Aorta (tissue), 5 donors: Measurements from ENCODE around the gene ADAMTS13. TPM values are rescaled to one million over a fixed set of nuclear protein-coding genes. Genes with fewer than 3 reads are reported as not detected.

ENCODE experiments used
- ATAC-seq: fragments of 200-7000 bp; cut with Tn5 transposase; one replicate; pipeline ENCODE4 v1.9.1; 2022; ENCODE audit warnings: moderate library complexity; ENCODE audit not compliant: low FRiP score
- DNase-seq, 2 donors: peaks; one replicate each; pipeline ENCODE4 v3.0.0-alpha.2; 2020
- H3K27ac ChIP-seq, 2 donors: one replicate each; pipeline ENCODE4 v1.5.1; 2013; ENCODE audit warnings: low read length in 2 of 2, mild to moderate bottlenecking in 2 of 2, moderate library complexity in 2 of 2, control low read depth in 1 of 2, inconsistent platforms in 1 of 2, low read depth in 1 of 2
- H3K27me3 ChIP-seq, 2 donors: one replicate each; pipeline ENCODE4 v1.6.1; 2013; ENCODE audit warnings: control low read depth in 1 of 2, low read length in 1 of 2, mild to moderate bottlenecking in 1 of 2, moderate library complexity in 1 of 2; ENCODE audit not compliant: insufficient read depth in 2 of 2, control insufficient read depth in 1 of 2
- H3K36me3 ChIP-seq, 2 donors: one replicate each; pipeline ENCODE4 v1.6.1; 2013; ENCODE audit warnings: control low read depth in 1 of 2, low read length in 1 of 2, mild to moderate bottlenecking in 1 of 2; ENCODE audit not compliant: insufficient read depth in 2 of 2, control insufficient read depth in 1 of 2
- H3K4me1 ChIP-seq, 2 donors: one replicate each; pipeline ENCODE4 v1.6.1; 2013; ENCODE audit warnings: low read length in 2 of 2, control low read depth in 1 of 2, mild to moderate bottlenecking in 1 of 2, moderate library complexity in 1 of 2; ENCODE audit not compliant: insufficient read depth in 2 of 2, control insufficient read depth in 1 of 2
- H3K4me3 ChIP-seq, 2 donors: one replicate each; pipeline ENCODE4 v1.5.1; 2013; ENCODE audit warnings: low read length in 2 of 2, control low read depth in 1 of 2, mild to moderate bottlenecking in 1 of 2
- H3K9me3 ChIP-seq: one replicate; pipeline ENCODE4 v1.6.1; 2013; ENCODE audit warnings: mild to moderate bottlenecking, low read length; ENCODE audit not compliant: control insufficient read depth
- WGBS, 2 donors: extraction: QIAGEN DNeasy Blood & Tissue Kit; methylation state at CpG; one replicate each; pipeline ENCODE4 v1.1.7; 2013; 5-methylcytosine and 5-hydroxymethylcytosine counted together
- intact Hi-C, 2 donors: fragments of 100-400 bp; cut with DNase I; formaldehyde crosslinking; loops; one replicate each; pipeline versions ENCODE4 v1.14.2 to v1.15.0; 2022
- polyA plus RNA-seq, 2 donors: library from polyadenylated mRNA; stranded (reverse); fragments of 200-250 nt; gene quantifications; one replicate each; pipeline ENCODE4 v1.2.3, GENCODE V29; 2013
- total RNA-seq, 2 donors: library from RNA; stranded (reverse); fragmentation: NEBNext Ultra II Directional; extraction: Animal tissue kit (Norgen Biotek cat#: 25700); gene quantifications; one replicate each; pipeline ENCODE4 v1.2.1, GENCODE V29; 2021
- donor health status: healthy with polysubstance abuse.
- donor health status: Bipolar disorder and iron deficiency.
- donor health status: DM: no; HTN: no; CAD: no.
- donor health status: DM: no; HTN: no; CAD: no.
- donor health status: DM: yes; HTN: yes; CAD: no.

ADAMTS13 gene
- total and polyA plus RNA-seq, 4 donors: 1.3 to 11.9 (median 2.8) TPM

GRCh38 chr9:133397895-133398294, 24.3 kb upstream of the ADAMTS13 start:
- Histone ChIP-seq H3K4me3 (no peak overlapping the region), H3K27me3 (no peaks in the 10 kb centered on the region), H3K9me3 (no peaks in the 10 kb centered on the region), H3K36me3 (no peaks in the 10 kb centered on the region), H3K4me1 (no peaks in the 10 kb centered on the region), H3K27ac (no peak overlapping the region)
- no peak for DNase-seq
- 65 to 73% methylated on average over 9 of the region's 9 CpGs for WGBS, 2 donors
- no peak for ATAC-seq
- intact Hi-C loops: no loop called here

DNA sequence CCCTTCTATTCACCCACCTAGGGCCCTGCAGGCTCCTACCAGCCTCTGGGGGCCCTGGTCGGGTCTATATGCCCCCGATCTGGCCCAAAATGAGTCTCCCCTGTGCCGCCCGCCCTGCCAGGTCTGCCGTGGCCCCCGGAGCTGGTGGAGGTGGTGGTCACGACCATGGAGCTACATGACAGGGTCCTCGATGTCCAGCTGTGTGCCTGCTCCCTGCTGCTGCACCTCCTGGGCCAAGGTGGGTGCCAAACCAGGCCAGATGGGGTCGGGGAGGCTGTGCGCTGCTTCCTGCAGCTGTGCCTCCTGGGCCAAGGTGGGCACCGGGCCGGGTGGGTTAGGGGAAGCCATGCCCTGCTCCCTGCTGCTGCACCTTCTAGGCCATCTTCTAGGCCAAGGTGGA, 21.9 kb upstream of the ADAMTS13 start:
- no peaks in the 10 kb centered on the region for H3K9me3 ChIP-seq
- ATAC-seq: no peak
- intact Hi-C loops: no loop called here
- no peaks in the 10 kb centered on the region for H3K27me3 ChIP-seq
- no peaks in the 10 kb centered on the region for H3K36me3 ChIP-seq
- no peaks in the 10 kb centered on the region for H3K4me1 ChIP-seq
- no peak overlapping the region for H3K27ac ChIP-seq
- WGBS, 2 donors: 88 to 90% methylated on average over 12 of the region's 12 CpGs
- no peak overlapping the region for H3K4me3 ChIP-seq
- DNase-seq: no peak

DNA sequence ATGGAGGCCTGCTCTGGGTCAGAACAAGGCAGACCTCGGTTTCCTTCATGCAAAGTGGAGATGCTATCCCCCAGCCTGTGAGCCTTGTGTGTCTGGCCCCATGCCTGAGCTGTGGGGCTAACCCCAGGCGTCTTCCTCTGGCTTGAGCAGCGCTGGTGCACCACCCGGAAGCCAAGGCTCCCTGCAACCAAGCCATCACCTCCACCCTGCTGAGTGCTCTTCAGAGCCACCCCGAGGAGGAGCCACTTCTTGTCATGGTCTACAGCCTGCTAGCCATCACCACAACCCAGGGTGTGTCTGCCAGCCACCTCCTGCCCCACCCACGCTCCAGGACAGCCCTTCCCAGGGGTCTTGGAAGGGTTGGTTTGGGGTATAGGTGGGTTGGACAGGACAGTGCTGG, 20.6 kb upstream of the ADAMTS13 start:
- H3K4me3 ChIP-seq: no peak overlapping the region
- H3K27me3 ChIP-seq: no peaks in the 10 kb centered on the region
- H3K4me1 ChIP-seq: no peaks in the 10 kb centered on the region
- 82 to 90% methylated on average over 6 of the region's 6 CpGs for WGBS, 2 donors
- DNase-seq: no peak
- H3K36me3 ChIP-seq: no peaks in the 10 kb centered on the region
- no peaks in the 10 kb centered on the region for H3K9me3 ChIP-seq
- intact Hi-C loops: no loop called here
- no peak overlapping the region for H3K27ac ChIP-seq
- no peak for ATAC-seq

GRCh38 chr9:133402689-133403088, 19.5 kb upstream of the ADAMTS13 start:
- intact Hi-C loops: no loop called here
- Histone ChIP-seq H3K4me1 (no peaks in the 10 kb centered on the region), H3K4me3 (no peak overlapping the region), H3K27ac (no peak overlapping the region), H3K27me3 (no peaks in the 10 kb centered on the region), H3K36me3 (peaks cover 0 to 1% of the 10 kb centered on the region in 2 donors), H3K9me3 (no peaks in the 10 kb centered on the region)
- WGBS, 2 donors: 69 to 74% methylated on average over 7 of the region's 7 CpGs
- DNase-seq (no peak), ATAC-seq (no peak)

- 74 to 79% methylated on average over 15 to 16 of the region's 16 CpGs for WGBS, 2 donors
These were observed 18.3 kb upstream of the ADAMTS13 start for GRCh38 chr9:133403766-133404453.

GRCh38 chr9:133404454-133405002, 17.6 kb upstream of the ADAMTS13 start:
- WGBS, 2 donors: 84 to 85% methylated on average over 12 of the region's 12 CpGs
- Histone ChIP-seq H3K27ac (no peak overlapping the region), H3K27me3 (no peaks in the 10 kb centered on the region), H3K9me3 (no peaks in the 10 kb centered on the region), H3K4me1 (no peaks in the 10 kb centered on the region), H3K36me3 (peaks cover 0 to 2% of the 10 kb centered on the region in 2 donors), H3K4me3 (no peak overlapping the region)
- intact Hi-C loops: no loop called here
- ATAC-seq (no peak), DNase-seq (no peak)

More at GRCh38 chr9:133403766-133404453, 18.3 kb upstream of the ADAMTS13 start:
- Histone ChIP-seq H3K36me3 (peaks cover 0 to 2% of the 10 kb centered on the region in 2 donors), H3K27me3 (no peaks in the 10 kb centered on the region), H3K4me1 (no peaks in the 10 kb centered on the region), H3K9me3 (no peaks in the 10 kb centered on the region), H3K4me3 (no peak overlapping the region), H3K27ac (no peak overlapping the region)
- no peak for ATAC-seq
- intact Hi-C loops: no loop called here
- no peak for DNase-seq

DNA sequence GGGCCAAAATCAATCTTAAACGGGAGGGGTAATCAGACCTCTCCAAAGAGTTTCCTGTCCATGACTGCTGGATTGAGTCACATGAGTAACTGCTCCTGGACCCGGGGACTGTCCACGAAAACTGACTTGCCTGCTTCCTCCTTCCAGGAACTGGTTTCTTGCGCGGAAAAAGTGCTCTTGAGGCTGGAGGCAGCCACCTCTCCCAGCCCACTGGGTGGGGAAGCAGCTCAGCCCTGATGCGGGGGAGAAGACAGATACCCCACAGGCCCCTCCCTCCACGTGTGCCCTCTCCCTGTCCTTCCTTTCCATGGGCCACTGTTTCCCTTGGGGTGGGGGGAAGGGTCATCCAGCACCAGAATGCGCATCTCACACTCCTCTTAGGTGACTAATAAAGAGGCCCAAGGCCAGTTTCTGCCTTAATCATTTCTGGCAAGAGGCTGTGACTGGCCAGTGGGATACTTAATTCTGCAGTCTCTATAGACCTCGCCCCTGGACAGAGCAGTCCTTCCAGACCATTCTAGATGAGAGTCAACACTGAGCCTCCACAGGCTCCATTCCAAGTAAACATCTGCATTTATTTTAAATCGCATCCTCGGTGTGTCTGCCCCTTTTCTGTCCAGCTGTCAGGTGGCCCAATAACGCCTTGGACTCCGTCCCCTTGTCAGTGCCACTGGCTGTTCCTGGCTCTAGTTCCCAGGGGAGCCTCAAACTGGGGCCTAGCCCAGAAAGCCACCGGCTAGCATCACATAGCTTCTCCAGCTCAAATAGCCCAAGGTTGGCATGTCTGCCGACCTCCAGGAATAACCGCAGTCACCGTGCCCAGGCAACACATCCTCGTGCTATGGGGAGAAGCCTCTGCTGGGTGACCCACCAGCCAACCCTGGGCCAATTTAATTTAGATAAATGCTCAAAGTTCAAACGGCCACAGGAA, 16.4 kb upstream of the ADAMTS13 start:
- no peak for ATAC-seq
- Histone ChIP-seq H3K4me1 (no peaks in the 10 kb centered on the region), H3K9me3 (no peaks in the 10 kb centered on the region), H3K27me3 (no peaks in the 10 kb centered on the region), H3K36me3 (peaks cover 0 to 2% of the 10 kb centered on the region in 2 donors), H3K4me3 (no peak overlapping the region), H3K27ac (no peak overlapping the region)
- intact Hi-C loops: loop anchor here in 1 of 2 donors (2.0 kb wide), 1 partner anchor 81 kb away; no protein-coding TSS in a partner anchor
- WGBS, 2 donors: 76 to 78% methylated on average over 19 of the region's 19 CpGs
- DNase-seq: peak in 1 of 2 donors; percentile 69

DNA sequence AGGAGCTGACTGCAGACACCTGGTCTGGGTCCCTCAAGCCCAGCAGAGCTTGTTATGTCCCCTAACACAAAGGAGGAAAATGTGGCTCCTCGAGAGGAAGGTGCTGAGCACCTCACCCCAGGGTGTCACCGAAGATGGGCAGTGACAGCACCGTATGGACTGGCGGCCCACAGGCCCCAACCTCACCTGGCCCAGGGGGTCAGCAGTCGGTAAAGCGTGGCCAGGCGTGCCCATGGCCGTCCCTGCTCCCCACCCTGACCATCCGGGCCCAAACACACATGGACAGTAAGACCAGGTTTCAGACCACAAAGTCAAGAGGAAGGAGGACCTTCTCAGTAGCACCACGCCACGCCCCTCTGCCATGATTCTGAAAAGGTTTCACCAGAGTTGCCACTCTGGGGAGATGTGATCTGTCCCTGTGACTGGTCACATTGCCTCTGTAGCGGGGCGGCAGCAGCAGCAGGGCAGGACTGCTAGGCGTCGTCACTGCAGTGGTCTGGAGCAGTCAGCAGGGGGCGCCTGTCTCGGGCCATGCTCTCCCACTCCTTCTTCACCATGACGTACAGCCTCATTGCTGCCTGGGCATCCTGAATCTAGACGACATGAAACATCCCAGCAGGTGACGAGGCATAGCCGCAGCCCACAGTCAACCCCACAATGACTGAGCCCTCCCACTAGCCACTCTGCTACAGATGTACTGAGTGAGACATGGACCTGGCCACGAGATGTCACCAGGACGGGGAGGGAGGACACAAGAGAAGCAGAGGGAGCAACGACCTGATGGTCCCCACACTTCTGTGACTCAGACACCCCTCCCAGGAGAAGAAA, 15.5 kb upstream of the ADAMTS13 start:
- 54 to 55% methylated on average over 24 of the region's 24 CpGs for WGBS, 2 donors
- peaks cover 0 to 2% of the 10 kb centered on the region in 2 donors for H3K36me3 ChIP-seq

More for the DNA sequence above, 15.5 kb upstream of the ADAMTS13 start:
- no peaks in the 10 kb centered on the region for H3K9me3 ChIP-seq
- no peak overlapping the region for H3K27ac ChIP-seq
- no peak overlapping the region for H3K4me3 ChIP-seq
- intact Hi-C loops: loop anchor here (1.0 to 2.0 kb wide), 2 partner anchors 80 kb away; no protein-coding TSS in a partner anchor
- no peaks in the 10 kb centered on the region for H3K4me1 ChIP-seq
- ATAC-seq: peak; percentile 81
- DNase-seq: peak; percentile 78 to 92
- no peaks in the 10 kb centered on the region for H3K27me3 ChIP-seq
